HFFc6 (cell line): ENCODE results near the gene IGSF3. TPM values are rescaled to one million over a fixed set of nuclear protein-coding genes. Genes with fewer than 3 reads are reported as not detected.

Source experiments
- DNase-seq: peaks from one replicate; pipeline ENCODE4 v3.0.0-alpha.2; 2018
- H3K27ac Mint-ChIP-seq: 2 replicates; pipeline ENCODE4 v1.8.0; 2020; ENCODE audit warnings: mild to moderate bottlenecking, mixed read lengths
- H3K27me3 Mint-ChIP-seq: 2 replicates; pipeline ENCODE4 v1.8.0; 2021; ENCODE audit warnings: mild to moderate bottlenecking, moderate library complexity, mixed read lengths; ENCODE audit not compliant: insufficient read depth
- H3K36me3 Mint-ChIP-seq: 2 replicates; pipeline ENCODE4 v1.8.0; 2021; ENCODE audit warnings: low read depth, mixed read lengths
- H3K4me1 Mint-ChIP-seq: 2 replicates; pipeline ENCODE4 v1.8.0; 2020; ENCODE audit warnings: low read depth, mixed read lengths
- H3K4me3 Mint-ChIP-seq: 2 replicates; pipeline ENCODE4 v1.8.0; 2020; ENCODE audit warnings: mild to moderate bottlenecking, moderate library complexity, mixed read lengths
- H3K9me3 Mint-ChIP-seq: 2 replicates; pipeline ENCODE4 v1.8.0; 2020; ENCODE audit warnings: mild to moderate bottlenecking, mixed read lengths
- CTCF ChIP-seq: fragments of 200-600 bp; sonication (generic); IDR thresholded peaks from 2 replicates; pipeline ENCODE4 v1.5.0; 2021; ENCODE audit warnings: antibody characterized with exemption, mild to moderate bottlenecking
- total RNA-seq, 6 experiments: library from RNA; stranded (reverse); fragmentation: NEBNext Ultra II Directional; extraction: Animal tissue kit (Norgen Biotek cat#: 25700); gene quantifications; 2 replicates in 1 of 6; 3 replicates in 5 of 6; pipeline ENCODE4 v1.2.3, GENCODE V29; 2021

The IGSF3 gene
- total RNA-seq, 6 experiments from 2014 or later: not detected

- DNase-seq: no peak
- Mint-ChIP-seq H3K9me3 (no peaks in the 10 kb centered on the region), H3K36me3 (no peaks in the 10 kb centered on the region), H3K27ac (no peak overlapping the region), H3K4me1 (no peaks in the 10 kb centered on the region), H3K27me3 (peaks cover 13% of the 10 kb centered on the region), H3K4me3 (no peak overlapping the region)
- no peak for TF ChIP-seq CTCF
Measured at GRCh38 chr1:116706123-116706522, 38.6 kb upstream of the IGSF3 start.

GRCh38 chr1:116704278-116704677, 36.7 kb upstream of the IGSF3 start:
- H3K36me3 Mint-ChIP-seq: no peaks in the 10 kb centered on the region
- no peaks in the 10 kb centered on the region for H3K9me3 Mint-ChIP-seq
- DNase-seq: no peak
- H3K4me3 Mint-ChIP-seq: no peak overlapping the region
- H3K4me1 Mint-ChIP-seq: no peaks in the 10 kb centered on the region
- no peak for TF ChIP-seq CTCF
- peaks cover 13% of the 10 kb centered on the region; the same call in 1 of the 2 replicates for H3K27me3 Mint-ChIP-seq
- H3K27ac Mint-ChIP-seq: no peak overlapping the region

- Mint-ChIP-seq H3K27me3 (peaks cover 1% of the 10 kb centered on the region), H3K4me1 (peaks cover 5% of the 10 kb centered on the region; the same call in 1 of the 2 replicates), H3K36me3 (no peaks in the 10 kb centered on the region), H3K27ac (no peak overlapping the region), H3K9me3 (no peaks in the 10 kb centered on the region), H3K4me3 (no peak overlapping the region)
- no peak for TF ChIP-seq CTCF
- no peak for DNase-seq
Measured at GRCh38 chr1:116699605-116700004, 32.1 kb upstream of the IGSF3 start.

GRCh38 chr1:116698244-116698595, 30.7 kb upstream of the IGSF3 start:
- DNase-seq: no peak
- Mint-ChIP-seq H3K9me3 (no peaks in the 10 kb centered on the region), H3K36me3 (no peaks in the 10 kb centered on the region), H3K27ac (no peak overlapping the region), H3K27me3 (no peaks in the 10 kb centered on the region; the same call in 1 of the 2 replicates), H3K4me1 (peaks cover 5% of the 10 kb centered on the region; the same call in 1 of the 2 replicates), H3K4me3 (no peak overlapping the region)
- no peak for TF ChIP-seq CTCF

- Mint-ChIP-seq H3K27ac (no peak overlapping the region), H3K4me3 (no peak overlapping the region), H3K9me3 (no peaks in the 10 kb centered on the region), H3K4me1 (peaks cover 5% of the 10 kb centered on the region; the same call in 1 of the 2 replicates), H3K36me3 (no peaks in the 10 kb centered on the region), H3K27me3 (no peaks in the 10 kb centered on the region; the same call in 1 of the 2 replicates)
- TF ChIP-seq CTCF: no peak
- DNase-seq: no peak
Measured at GRCh38 chr1:116697548-116698243, 30.2 kb upstream of the IGSF3 start.
